ENCODE data around the gene ADAMTS2. TPM values are rescaled to one million over a fixed set of nuclear protein-coding genes. Genes with fewer than 3 reads are reported as not detected.

Gene ADAMTS2
- 0.78 TPM for total RNA-seq

DNA sequence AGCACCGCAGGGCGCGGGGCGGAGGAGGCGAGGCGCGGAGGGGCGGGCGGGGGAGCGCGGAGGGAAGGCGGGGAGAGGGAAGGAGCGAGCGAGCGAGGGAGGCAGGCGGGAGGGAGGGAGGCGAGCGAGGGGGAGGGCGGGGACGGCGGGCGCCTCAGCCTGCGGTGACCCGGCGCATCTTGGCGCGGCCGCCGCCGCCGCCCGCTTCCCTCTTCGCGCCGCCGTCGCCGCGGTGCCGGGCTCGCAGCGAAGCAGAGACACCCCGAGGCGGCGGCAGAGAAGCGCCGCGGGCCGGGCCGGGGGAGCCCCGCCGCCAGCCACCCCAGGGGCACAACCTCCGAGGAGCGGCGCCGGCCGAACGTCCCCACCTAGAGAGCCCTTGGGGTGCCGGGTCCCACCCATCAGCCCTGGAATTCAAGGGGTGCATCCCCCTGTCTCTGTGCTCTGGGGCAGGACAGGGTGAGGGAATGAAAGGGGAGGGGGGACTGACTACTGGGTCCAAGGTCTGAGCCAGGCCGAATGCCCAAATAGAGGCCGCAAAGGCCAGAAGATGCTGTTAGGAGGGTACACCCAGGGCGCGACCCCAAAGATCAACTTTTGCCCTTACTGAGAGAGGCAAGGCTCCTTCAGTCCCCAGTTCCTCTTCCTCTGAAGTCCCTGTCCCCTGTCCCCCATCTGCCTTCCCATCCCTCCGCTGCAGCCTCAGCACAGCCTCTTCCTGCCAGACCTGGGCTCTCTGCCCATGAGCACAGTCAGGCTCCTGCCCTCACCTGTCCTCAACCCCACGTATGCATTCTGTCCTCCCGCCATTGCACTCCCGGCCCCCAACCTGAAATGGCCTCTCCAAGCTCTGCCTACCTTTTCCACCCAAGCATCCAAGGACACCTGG, at the start of gene ADAMTS2:
TSS of gene ADAMTS2 (minus strand) at position 29 of the 889 bp plus-strand sequence. CDS start 133 bp downstream, outside the sequence.
- peak; percentile 22 for DNase-seq

DNA sequence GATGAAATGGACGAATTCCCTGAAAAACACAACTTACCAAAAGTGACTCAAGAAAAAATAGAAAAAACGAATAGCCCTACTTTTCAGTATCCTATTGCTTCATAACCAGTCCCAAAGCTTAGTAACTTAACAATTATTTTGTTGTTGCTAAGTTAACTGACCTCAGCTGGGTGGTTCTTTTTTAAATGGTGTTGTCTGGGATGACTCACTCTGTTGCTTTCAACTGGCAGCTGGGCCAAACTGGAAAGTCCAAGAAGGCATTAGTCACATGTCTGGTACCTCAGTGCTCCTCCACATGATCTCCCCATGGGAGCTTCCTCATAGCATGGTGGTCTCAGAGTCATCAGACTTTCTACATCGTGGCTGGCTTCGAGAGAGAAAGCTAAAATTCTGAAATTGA, 47.8 kb upstream of the ADAMTS2 start:
- no peak for DNase-seq

DNA sequence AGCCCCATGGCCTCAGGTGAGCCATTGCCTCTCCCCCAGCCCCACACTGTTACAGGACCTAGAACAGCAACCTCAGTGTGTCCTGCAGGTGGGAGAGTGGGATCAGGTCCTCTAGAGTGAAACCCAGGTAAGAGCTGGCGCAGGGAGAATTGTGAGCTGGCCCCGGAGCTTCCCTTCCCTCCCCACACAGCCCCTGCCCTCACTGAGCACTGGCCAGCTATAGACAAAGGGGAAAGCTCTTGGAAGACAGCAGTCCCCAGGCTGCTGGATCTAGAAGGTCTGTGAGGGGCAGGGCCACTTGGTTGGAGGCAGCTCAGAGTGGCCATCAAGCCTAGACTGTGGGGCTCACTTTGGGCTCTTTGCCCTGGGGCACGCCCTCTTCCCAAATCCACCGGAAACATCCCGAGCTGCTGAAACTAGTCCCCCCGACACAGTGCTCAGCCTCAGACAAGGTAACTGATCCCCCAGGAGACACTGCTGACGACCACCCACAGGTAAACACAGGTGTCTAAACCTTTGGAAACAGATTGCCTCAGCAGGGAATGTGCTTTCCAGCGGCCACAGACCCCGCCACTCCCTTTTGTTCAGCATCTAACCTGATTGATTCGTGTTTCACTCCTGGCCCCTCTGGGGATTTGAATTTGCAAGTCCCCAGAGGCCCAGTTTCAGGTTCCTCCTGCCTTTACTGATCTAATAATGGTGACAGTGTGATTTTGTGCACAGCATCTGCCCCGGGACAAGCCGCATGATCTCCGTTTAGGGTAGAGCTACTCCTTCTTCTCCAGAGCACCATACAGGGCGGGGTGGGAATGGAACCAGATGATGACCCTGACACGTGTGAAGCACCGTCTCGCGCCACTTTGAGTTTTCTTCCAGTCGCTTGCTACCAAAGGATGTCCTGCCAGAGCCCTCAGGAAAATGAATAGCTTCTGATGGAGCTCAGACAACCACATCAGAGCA, 42.2 kb upstream of the ADAMTS2 start:
- DNase-seq: no peak

DNA sequence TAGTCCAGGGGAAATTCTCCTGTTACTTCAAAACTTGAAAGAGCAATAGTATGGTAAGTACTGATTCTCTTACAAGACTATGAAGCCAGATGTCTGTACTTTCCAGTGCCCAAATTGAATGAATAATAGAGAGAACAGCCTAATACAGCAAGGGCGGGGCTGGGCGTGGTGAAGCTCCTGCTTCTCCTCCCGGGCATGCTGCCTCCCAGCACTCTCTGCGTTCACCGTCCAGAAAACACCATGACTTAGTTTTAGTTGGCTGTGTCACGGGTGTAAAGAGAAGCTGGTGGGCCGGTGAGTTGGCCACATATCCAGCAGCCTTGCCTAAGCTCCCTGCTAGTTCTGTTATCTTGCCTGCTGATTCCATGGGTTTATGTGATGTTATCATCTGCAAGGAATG, 40.7 kb upstream of the ADAMTS2 start:
- DNase-seq: no peak

DNA sequence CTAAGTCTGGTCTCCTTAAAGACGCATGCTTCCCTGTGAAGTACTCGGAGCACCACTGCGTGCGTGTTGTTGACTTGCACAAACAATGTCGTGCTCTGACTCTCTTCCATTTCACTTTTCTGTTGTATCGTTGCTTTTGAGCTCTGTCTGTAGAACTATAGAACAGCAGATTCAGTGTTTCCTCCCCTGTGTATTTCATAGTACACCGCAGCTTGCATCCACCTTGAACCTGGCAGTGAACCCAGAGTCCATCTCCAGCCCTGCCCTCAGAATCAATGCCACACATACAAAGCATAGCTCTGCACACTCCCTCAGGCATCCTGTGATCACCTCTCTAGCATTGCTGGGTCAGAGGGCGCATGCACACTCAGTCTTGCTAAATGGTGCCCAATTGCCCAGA, 37.2 kb upstream of the ADAMTS2 start:
- no peak for DNase-seq

DNA sequence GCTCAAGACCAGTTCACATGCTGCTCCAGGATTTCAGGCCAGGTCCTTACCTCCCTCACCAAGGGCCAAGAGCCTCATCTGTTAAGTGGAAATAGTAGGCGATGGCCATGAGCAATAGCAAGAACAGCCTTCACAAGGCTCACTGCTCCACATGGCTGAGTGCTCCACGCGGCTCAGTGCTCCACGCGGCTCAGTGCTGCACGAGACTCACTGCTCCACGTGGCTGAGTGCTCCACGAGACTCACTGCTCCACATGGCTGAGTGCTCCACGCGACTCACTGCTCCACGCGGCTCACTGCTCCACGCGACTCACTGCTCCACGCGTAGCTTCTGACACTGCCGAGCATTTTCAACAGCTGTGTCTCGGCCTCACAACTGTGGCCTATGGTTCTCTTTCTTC, 36.4 kb upstream of the ADAMTS2 start:
- no peak for DNase-seq

DNA sequence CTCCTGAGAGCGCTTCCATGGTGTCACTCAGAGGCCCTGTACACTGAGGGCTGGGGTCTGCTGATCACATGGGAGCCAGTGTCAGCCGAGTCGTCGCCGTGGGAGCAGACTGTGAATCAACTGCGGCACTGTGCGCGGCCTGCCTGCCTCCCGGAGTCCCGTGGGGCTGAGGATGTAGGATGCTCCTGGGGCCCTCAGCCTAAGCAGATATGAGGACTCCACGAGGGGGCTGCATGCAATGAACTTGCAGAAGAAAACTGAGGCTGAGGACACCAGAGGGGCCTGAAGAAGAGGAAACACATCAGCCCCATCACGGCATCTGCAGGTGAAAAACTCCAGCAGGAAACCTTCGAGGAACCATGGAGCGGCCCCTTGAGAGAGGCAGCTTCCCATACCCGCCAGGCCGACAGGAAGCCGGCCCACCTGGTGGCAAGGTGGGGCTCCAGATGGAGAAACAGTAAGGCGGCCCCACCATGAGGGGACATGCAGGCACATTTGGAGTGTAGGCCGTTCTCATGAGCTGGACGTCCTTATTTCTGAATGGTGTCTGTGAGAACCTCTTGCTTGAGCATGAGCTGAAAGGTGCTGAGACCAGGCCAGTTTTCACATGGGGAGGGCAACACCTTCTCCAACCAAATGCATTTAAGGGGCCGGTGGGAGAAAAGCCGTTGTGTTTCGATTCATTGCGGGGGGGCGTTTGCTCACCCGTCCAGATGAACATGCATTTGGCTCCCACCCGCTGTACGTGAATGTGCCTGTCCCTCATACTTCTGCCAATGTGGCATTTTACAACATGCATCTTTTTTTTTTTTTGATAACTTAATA, 35.2 kb upstream of the ADAMTS2 start:
- no peak for DNase-seq

DNA sequence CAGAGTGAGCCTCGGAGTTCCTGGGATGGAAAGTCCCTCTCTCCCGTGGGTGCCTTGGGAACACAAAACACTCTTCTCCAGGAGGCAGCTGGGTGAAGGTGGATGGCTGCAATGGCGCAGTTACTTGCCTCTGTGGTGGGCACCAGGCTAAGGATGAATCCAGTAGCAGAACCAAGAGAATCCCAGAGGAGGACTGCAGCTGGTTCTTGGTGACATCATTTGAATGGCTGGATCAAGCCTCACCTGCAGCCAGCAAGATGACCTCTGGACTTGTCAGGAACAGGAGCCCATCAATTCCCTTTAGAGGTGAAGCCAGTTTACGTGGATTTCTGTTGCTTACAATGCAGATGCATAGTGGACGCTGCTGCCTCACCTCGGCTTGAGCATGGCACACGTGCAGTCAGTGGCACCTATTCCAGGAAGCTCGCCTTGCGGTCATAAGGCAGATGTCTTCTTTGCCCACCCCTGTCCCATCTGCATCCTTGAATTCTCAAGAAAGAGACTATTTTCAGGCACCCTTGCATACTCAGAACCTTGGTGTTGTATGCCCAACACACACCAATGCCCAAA, 34.1 kb upstream of the ADAMTS2 start:
- no peak for DNase-seq

DNA sequence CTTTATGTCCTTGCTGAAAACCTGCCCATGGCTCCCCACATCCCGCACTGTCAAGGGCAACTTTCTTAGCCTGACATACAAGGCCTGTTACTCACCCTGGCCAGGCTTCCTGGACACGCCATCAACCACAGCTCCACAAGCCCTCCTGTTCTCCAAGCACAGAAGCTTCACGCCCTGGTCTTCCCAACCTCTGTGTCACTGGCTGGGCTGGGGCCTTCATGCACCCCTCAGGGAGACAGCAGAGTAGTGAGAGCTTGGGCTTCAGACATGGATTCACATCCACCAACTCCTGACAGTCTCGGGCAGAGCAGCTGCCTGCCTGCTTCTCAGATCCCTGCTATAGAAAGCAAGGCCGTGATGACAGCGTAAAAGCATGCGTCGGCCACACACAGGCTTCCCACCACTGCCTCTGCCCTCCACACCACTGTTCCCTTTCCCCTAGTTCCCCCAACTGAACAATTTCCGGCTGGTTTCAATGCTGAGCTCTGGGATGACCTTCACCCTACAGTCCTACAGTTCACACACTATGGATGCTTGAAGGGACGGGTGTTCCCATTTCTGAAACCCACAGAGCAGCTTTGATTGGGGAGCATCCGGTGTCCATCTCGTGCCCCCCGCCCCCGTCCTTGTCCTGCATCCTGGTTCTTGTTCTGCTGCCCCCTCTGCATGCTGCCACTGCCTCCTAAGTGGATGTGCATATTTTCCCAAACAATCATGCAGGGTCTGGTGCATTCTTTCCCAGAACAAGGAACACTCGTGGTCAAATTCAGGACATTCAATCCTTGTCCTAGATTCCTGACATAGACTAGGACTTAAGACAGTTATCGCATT, 33.4 kb upstream of the ADAMTS2 start:
- no peak for DNase-seq

DNA sequence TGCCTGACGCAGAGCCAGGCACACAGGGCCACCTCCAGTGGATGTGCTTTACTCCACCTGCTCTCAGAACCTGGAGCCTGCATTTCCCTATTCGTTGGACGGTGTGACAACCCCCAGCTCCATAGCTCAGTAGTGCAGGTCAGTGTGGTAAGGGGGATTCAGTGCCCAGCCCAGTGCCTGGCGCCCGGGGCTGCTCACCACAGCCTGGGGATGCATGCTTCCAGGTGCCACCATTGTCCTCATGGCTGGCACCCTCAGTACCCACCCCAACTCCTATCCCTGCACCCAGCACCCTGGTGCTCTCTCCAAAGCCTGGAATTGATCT, 32.8 kb upstream of the ADAMTS2 start:
- no peak for DNase-seq

DNA sequence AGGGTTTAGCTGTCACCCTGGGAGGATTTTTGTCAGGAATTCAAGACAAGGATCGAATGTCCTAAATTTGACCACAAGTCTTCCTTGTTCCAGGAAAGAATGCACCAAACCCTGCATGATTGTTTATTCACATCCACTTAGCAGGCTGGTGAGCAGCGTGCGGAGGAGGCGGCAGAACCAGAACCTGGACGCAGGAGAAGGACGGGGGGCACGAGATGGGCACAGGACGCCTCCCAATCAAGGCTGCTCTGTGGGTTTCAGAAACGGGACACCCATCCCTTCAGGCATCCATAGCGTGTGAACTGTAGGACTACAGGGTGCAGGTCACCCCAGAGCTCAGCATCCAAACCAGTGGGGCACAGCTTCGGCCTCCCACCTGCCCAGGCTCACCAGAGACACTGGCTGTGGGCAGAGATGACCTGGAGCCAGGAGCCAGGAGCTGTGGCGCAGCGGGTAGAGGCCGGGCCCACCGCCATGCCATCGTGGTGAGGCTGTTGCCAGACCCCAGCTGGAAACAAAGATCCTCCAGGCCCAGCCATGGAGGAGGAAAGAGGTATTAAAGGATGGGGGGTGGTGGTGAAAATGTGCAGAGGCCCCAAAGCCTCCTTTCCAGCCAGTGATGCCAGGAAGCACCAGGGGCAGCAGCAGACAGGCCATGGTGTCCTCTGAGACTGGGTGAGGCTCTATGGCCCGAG, 32.3 kb upstream of the ADAMTS2 start:
- DNase-seq: no peak

DNA sequence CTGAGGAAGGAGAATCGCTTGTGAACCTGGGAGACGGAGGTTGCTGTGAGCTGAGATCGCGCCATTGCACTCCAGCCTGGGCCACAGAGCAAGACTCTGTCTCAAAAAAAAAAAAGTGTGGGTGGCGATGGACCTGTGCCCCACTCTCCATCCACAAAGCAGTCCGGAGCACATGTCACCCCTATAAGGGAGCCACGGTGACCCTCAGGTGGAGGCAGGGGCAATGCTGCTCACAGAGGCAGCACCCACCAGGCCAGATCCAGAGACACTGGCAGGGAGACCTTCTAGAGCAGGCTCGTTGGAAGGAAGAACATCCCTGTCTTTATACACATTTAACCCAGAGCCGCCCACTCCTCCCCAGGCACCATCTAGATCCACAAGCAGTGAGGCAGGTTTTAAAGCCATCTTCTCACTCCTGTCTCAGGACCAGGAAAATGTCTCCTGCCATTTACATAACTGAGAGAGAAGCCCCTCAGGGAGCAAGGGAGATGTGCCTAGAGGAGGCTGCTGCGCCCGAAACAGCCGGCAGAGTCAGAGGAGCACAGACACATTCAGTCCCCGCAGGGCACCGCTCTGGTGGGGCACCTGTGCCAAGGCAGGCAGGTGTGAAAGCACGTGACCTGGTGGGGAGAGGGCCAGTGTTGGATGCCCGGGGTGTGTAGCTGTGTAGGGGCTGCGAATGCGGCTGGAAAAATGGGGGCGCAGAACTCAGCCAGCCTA, 31.6 kb upstream of the ADAMTS2 start:
- no peak for DNase-seq

DNA sequence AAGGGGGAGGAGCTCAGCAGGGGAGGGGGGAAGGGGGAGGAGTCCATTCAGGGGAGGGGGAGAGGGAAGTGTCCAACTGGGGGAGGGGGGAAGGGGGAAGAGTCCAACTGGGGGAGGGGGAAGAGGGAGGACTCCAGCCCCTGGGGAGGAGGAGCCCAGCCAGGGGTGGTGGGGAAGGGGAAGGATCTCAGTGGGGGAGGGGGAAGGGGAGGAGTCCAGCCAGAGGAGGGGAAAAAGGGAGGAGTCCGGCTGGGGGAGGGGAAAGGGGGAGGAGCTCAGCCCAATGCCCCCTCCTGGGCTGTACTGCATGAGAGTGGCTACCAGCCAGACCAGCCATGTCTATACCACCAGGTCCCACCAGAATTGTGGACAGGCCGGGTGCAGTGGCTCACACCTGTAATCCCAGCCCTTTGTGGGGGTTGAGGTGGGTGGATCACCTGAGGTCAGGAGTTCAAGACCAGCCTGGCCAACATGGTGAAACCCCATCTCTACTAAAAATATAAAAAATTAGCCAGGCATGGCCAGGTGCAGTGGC, 30.6 kb upstream of the ADAMTS2 start:
- DNase-seq: no peak

DNA sequence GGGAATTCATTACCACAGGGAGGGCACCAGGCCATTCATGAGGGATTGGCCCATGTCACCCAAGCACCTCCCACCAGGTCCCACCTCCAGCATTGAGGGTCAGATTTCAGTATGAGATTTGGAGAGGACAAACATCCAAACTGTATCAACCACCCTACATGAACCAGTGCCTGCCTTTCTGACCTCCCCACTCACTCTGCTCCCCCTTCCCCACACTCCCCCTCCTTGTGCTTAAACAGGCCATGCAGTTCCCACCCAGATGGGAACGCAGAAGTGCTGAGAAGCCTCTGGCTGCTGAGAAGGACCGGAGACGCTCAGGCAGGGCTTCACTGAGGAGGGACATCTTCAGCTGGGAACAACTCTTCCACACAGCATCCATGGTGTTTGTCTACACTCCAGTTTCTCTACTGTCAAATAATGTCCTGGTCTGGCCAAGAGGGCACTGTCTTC, 30.0 kb upstream of the ADAMTS2 start:
- no peak for DNase-seq

DNA sequence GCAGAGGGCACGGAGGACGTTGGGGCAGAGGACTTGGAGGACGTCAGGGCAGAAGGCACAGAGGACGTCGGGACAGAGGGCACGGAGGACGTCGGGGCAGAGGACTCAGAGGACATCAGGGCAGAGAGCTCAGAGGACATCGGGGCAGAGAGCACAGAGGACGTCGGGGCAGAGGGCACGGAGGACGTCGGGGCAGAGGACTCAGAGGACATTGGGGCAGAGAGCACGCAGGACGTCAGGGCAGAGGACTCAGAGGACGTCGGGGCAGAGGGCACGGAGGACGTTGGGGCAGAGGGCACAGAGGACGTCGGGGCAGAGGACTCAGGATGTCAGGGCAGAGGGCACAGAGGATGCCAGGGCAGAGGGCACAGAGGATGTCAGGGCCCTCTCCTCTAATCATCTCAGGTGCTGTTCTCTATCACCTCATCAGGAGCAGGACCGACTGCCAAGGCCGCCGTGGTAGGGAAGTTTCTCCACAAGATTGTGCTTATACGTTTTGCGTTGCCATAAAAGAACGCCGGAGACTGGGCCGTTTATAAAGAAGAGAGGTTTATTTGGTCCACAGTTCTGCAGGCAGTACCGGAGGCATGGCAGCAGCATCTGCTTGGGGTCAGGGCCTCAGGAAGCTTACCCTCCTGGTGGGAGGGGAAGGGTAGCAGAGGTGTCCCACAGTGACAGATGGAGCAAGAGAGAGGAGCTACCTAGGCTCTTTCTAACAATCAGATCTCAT, 29.4 kb upstream of the ADAMTS2 start:
- DNase-seq: no peak

DNA sequence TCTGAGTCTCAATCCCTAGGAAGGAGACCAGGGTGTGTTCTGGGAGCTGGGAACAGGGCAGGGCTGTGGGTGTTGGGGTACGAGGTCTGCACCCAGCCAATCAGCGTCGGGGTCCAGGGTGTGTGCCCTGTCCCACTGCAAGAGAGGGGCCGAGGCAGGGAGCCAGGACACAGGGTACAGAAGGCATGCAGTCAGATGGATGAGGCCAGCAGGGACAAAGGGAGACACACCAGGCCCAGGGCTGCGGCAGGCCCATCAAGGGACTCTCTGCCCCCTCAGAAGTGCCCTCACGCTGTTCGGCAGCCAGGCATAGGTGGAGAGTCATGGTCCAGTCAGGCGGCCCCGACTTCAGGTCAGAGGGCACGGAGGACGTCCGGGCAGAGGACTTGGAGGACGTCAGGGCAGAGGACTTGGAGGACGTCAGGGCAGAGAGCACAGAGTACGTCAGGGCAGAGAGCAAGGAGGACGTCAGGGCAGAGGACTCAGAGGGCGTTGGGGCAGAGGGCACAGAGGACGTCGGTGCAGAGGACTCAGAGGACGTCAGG, 28.8 kb upstream of the ADAMTS2 start:
- DNase-seq: no peak

DNA sequence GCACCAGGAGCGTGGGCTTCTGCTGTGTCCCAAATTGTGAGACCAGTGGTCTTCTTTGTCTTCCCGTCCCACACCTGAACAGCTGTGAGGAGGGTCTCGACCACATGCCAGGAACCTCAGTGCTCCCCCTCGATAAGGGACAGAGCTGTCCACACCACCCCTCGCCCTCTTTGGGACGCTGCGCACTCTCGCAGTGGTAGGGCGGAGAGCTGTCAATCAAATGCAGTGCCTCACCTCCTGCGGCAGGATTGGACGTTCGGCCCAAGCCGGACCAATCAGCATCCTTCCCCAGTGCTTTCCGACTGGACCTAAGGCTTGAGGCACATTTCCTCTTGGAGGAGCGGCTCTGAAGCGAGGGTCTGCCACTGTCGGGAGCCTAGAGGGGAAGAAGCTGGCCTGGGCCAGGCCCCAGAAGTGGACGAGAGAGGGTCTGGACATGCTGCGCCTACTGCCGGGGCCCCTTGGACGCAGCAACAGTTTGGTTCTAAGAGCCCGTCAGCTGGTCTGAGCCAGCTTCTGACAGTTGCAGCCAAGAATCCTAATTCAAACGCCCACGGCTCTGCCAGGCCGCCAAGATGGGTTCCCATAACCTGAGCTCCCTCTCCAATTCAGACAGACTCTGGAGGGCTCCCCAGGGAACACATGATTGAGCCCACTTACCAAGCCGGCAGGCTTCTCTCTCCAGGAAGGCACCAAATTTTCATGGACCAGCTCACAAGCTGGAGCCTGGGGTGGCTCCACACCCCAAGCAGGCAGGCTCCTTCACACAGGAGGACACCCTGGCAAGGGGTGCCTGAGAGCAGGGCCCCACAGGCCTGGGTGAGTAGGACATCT, 28.1 kb upstream of the ADAMTS2 start:
- no peak for DNase-seq

Measured in occipital lobe (tissue), 2 donors.